Cardiac muscle cell (in vitro differentiated cells and primary cell): ENCODE results near the gene CPAMD8. TPM values are rescaled to one million over a fixed set of nuclear protein-coding genes. Genes with fewer than 3 reads are reported as not detected.

Experiments
- DNase-seq, 2 donors: peaks; one replicate each; pipeline versions ENCODE4 v3.0.0 to v3.0.0-alpha.2; 2010 to 2017; ENCODE audit warnings: low read depth in 1 of 2, low spot score in 1 of 2
- H3K27ac ChIP-seq: fragments of 200-600 bp; sonication (generic); 2 replicates; pipeline ENCODE4 v1.5.1; 2016
- H3K27me3 ChIP-seq: fragments of 200-600 bp; sonication (generic); 2 replicates; pipeline ENCODE4 v1.6.0; 2016; ENCODE audit warnings: control low read depth
- H3K36me3 ChIP-seq: fragments of 200-600 bp; sonication (generic); 2 replicates; pipeline ENCODE4 v1.5.1; 2016; ENCODE audit warnings: control low read depth
- H3K4me1 ChIP-seq: fragments of 200-600 bp; sonication (generic); 2 replicates; pipeline ENCODE4 v1.8.1; 2017; ENCODE audit warnings: low read depth, mild to moderate bottlenecking, mixed run types
- H3K4me3 ChIP-seq: fragments of 200-600 bp; sonication (generic); 2 replicates; pipeline ENCODE4 v1.5.1; 2016; ENCODE audit warnings: mild to moderate bottlenecking
- H3K9me3 ChIP-seq: fragments of 200-600 bp; sonication (generic); 2 replicates; pipeline ENCODE4 v1.5.1; 2017; ENCODE audit warnings: low read depth, mild to moderate bottlenecking, control low read depth
- CTCF ChIP-seq: IDR thresholded peaks from 2 replicates; pipeline ENCODE4 v1.5.1; 2012; ENCODE audit warnings: low read depth, mild to moderate bottlenecking, low read length
- polyA plus RNA-seq: library from polyadenylated mRNA; unstranded; fragments of >200 nt; fragmentation: Nextera tagmentation; extraction: Ambion mirVana; gene quantifications from 2 replicates; pipeline ENCODE4 v1.2.1, GENCODE V29; 2016
- total RNA-seq: library from RNA; depleted of rRNA; stranded (reverse); fragments of >200 nt; gene quantifications from 2 replicates; pipeline ENCODE4 v1.2.3, GENCODE V29; 2016

CPAMD8 gene
- total and polyA plus RNA-seq, 2 experiments from 2014 or later: 18.1 to 53.4 TPM

- no peak for TF ChIP-seq CTCF
- no peak for DNase-seq
- Histone ChIP-seq H3K9me3 (no peaks in the 10 kb centered on the region), H3K27ac (no peak overlapping the region), H3K36me3 (peaks cover 66% of the 10 kb centered on the region), H3K4me1 (no peaks in the 10 kb centered on the region), H3K4me3 (no peak overlapping the region), H3K27me3 (no peaks in the 10 kb centered on the region)
Observed at GRCh38 chr19:16849168-16849567, 177.4 kb downstream of the CPAMD8 start.

GRCh38 chr19:16847430-16847829 is 179.2 kb downstream of the CPAMD8 start:
- peaks cover 62% of the 10 kb centered on the region for H3K36me3 ChIP-seq
- TF ChIP-seq CTCF: no peak
- H3K27me3 ChIP-seq: no peaks in the 10 kb centered on the region
- H3K9me3 ChIP-seq: no peaks in the 10 kb centered on the region
- no peaks in the 10 kb centered on the region for H3K4me1 ChIP-seq
- H3K27ac ChIP-seq: no peak overlapping the region
- no peak for DNase-seq
- no peak overlapping the region for H3K4me3 ChIP-seq

- Histone ChIP-seq H3K27ac (no peak overlapping the region), H3K36me3 (peaks cover 65% of the 10 kb centered on the region), H3K27me3 (no peaks in the 10 kb centered on the region), H3K9me3 (no peaks in the 10 kb centered on the region), H3K4me3 (no peak overlapping the region), H3K4me1 (peaks cover 1% of the 10 kb centered on the region)
- no peak for DNase-seq
- no peak for TF ChIP-seq CTCF
Observed at GRCh38 chr19:16846901-16847300, 179.7 kb downstream of the CPAMD8 start.

Other genes starting within 250 kb of the CPAMD8 start
- 48.3 and 75.3 TPM in 2 replicates for gene SIN3B, start 197.4 kb downstream of the CPAMD8 start, total RNA-seq
- 37.1 and 52.0 TPM in 2 replicates for gene SIN3B, start 197.4 kb downstream of the CPAMD8 start, polyA plus RNA-seq
- gene F2RL3, start 137.8 kb downstream of the CPAMD8 start, total RNA-seq: 0.33 and 0.67 TPM in 2 replicates
- gene F2RL3, start 137.8 kb downstream of the CPAMD8 start, polyA plus RNA-seq: 1.0 and 1.4 TPM in 2 replicates
- gene HAUS8, start 48.6 kb upstream of the CPAMD8 start, total RNA-seq: 4.1 and 14.2 TPM in 2 replicates
- gene HAUS8, start 48.6 kb upstream of the CPAMD8 start, polyA plus RNA-seq: 11.5 and 16.3 TPM in 2 replicates
- gene MYO9B, start 49.0 kb upstream of the CPAMD8 start, total RNA-seq: 47.9 and 50.8 TPM in 2 replicates
- 17.7 and 20.8 TPM in 2 replicates for gene MYO9B, start 49.0 kb upstream of the CPAMD8 start, polyA plus RNA-seq
- gene USE1, start 188.5 kb upstream of the CPAMD8 start, total RNA-seq: 24.3 and 38.1 TPM in 2 replicates
- gene USE1, start 188.5 kb upstream of the CPAMD8 start, polyA plus RNA-seq: 28.5 and 47.8 TPM in 2 replicates
- gene OCEL1, start 199.4 kb upstream of the CPAMD8 start, total RNA-seq: 9.3 and 14.5 TPM in 2 replicates
- 31.3 and 42.5 TPM in 2 replicates for gene OCEL1, start 199.4 kb upstream of the CPAMD8 start, polyA plus RNA-seq
- 147 and 173 TPM in 2 replicates for gene NR2F6, start 219.1 kb upstream of the CPAMD8 start, total RNA-seq
- 124 and 141 TPM in 2 replicates for gene NR2F6, start 219.1 kb upstream of the CPAMD8 start, polyA plus RNA-seq
- gene USHBP1, start 237.9 kb upstream of the CPAMD8 start, total RNA-seq: 0.07 and 0.39 TPM in 2 replicates
- 0.56 and 2.2 TPM in 2 replicates for gene USHBP1, start 237.9 kb upstream of the CPAMD8 start, polyA plus RNA-seq
- gene BABAM1, start 240.6 kb upstream of the CPAMD8 start, total RNA-seq: 115 and 141 TPM in 2 replicates
- 136 and 140 TPM in 2 replicates for gene BABAM1, start 240.6 kb upstream of the CPAMD8 start, polyA plus RNA-seq